Ascending aorta (tissue), 2 donors: Measurements from ENCODE around the gene FLNB. TPM values are rescaled to one million over a fixed set of nuclear protein-coding genes. Genes with fewer than 3 reads are reported as not detected.
"Not testable (repeated sequence)": the region's sequence is repeated elsewhere in the genome, so short reads cannot be mapped to it uniquely, and the experiment has no call there.

ENCODE experiments used
- DNase-seq, 2 donors: peaks; one replicate each; pipeline ENCODE4 v3.0.0-alpha.2; 2019; ENCODE audit warnings: low spot score in 2 of 2
- H3K27ac ChIP-seq, 2 donors: fragments of 200-600 bp; sonication (generic); one replicate each; pipeline ENCODE4 v1.5.1; 2016 to 2017; ENCODE audit warnings: mild to moderate bottlenecking in 1 of 2
- H3K27me3 ChIP-seq: fragments of 200-600 bp; sonication (generic); one replicate; pipeline ENCODE4 v1.5.1; 2017
- H3K36me3 ChIP-seq, 2 donors: fragments of 200-600 bp; sonication (generic); one replicate each; pipeline ENCODE4 v1.5.1; 2016
- H3K4me1 ChIP-seq, 2 donors: fragments of 200-600 bp; sonication (generic); one replicate each; pipeline ENCODE4 v1.5.1; 2016 to 2017; ENCODE audit warnings: mild to moderate bottlenecking in 1 of 2
- H3K4me3 ChIP-seq, 2 donors: fragments of 200-600 bp; sonication (generic); one replicate each; pipeline ENCODE4 v1.5.1; 2016 to 2017; ENCODE audit warnings: mild to moderate bottlenecking in 1 of 2
- H3K9me3 ChIP-seq, 2 donors: fragments of 200-600 bp; sonication (generic); one replicate each; pipeline ENCODE4 v1.5.1; 2016
- intact Hi-C: fragments of 100-400 bp; cut with DNase I; formaldehyde crosslinking; loops from one replicate; pipeline ENCODE4 v1.15.1; 2023
- total RNA-seq: library from RNA; depleted of rRNA; stranded (reverse); fragments of >200 nt; gene quantifications from one replicate; pipeline ENCODE4 v1.1.0, GENCODE V29; 2016
- TF ChIP-seq, protein P1 (sequence below), 3 experiments: fragments of 200-600 bp in 2 of 3; fragments of 450-650 bp in 1 of 3; sonication (generic) in 2 of 3; IDR thresholded peaks; one replicate each; pipeline ENCODE4 v1.5.1; 2016 to 2019; ENCODE audit warnings: antibody characterized with exemption in 3 of 3, mild to moderate bottlenecking in 1 of 3, moderate library complexity in 1 of 3

Gene FLNB
- total RNA-seq, 1 donor from 2014 or later: 144 TPM

DNA sequence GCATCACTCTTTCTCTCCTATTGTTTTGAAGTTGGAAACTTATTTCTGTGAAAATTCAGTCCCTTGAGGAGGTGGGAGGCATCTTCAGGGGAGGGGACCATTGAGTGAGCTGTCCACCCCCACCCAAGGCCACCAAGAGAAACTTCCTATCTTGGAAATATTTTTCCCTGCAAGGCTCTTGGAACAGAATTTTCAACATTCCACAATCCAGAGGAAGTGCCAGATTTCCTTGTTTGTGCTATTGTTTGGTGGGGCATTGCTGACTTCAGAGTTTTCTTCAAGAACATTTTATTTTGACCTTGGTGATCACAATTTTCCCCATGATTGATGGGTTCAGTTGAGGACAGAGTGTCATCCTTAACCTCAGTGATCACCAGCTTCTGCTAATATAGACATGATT, 190.6 kb downstream of the FLNB start:
- no peak overlapping the region for H3K4me3 ChIP-seq
- TF ChIP-seq, protein P1, sequence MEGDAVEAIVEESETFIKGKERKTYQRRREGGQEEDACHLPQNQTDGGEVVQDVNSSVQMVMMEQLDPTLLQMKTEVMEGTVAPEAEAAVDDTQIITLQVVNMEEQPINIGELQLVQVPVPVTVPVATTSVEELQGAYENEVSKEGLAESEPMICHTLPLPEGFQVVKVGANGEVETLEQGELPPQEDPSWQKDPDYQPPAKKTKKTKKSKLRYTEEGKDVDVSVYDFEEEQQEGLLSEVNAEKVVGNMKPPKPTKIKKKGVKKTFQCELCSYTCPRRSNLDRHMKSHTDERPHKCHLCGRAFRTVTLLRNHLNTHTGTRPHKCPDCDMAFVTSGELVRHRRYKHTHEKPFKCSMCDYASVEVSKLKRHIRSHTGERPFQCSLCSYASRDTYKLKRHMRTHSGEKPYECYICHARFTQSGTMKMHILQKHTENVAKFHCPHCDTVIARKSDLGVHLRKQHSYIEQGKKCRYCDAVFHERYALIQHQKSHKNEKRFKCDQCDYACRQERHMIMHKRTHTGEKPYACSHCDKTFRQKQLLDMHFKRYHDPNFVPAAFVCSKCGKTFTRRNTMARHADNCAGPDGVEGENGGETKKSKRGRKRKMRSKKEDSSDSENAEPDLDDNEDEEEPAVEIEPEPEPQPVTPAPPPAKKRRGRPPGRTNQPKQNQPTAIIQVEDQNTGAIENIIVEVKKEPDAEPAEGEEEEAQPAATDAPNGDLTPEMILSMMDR (IDR thresholded peaks at IDR 0.05): no peak
- intact Hi-C loops: no loop called here
- no peak overlapping the region for H3K27ac ChIP-seq
- H3K36me3 ChIP-seq: no peaks in the 10 kb centered on the region
- peaks cover 0 to 13% of the 10 kb centered on the region in 2 donors for H3K4me1 ChIP-seq
- no peak for DNase-seq
- no peaks in the 10 kb centered on the region for H3K27me3 ChIP-seq
- no peaks in the 10 kb centered on the region for H3K9me3 ChIP-seq

DNA sequence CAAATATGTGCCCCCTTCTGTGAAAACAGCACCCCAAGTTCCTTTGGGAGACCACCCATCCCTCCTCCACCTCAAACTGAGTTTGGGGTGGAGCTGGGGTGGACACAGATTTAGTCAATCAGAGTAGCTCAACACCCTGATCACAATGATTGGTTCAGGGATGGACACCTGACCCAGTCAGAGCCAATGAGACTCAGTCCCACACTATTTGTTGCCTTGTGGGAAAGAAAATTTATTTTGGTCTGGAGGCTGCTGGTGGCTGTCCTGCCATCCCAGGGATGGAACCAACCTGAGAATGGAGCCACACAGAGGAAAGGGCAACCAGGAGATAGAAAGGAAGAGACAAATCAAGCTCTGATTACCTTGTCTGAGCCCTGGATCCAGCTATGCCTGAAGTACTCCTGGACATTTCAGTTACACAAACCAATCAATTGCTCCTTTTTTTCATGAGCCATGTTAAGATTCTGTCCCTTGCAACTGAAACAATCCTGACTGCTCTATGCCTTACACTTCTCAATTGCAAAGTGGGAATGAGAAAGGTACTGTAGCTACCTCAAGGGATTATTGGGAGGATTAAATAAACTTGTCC, 192.0 kb downstream of the FLNB start:
- DNase-seq: no peak
- TF ChIP-seq, protein P1 (IDR thresholded peaks at IDR 0.05): no peak
- intact Hi-C loops: no loop called here
- Histone ChIP-seq H3K9me3 (no peaks in the 10 kb centered on the region), H3K27me3 (no peaks in the 10 kb centered on the region), H3K36me3 (no peaks in the 10 kb centered on the region), H3K27ac (no peak overlapping the region), H3K4me1 (peaks cover 0 to 13% of the 10 kb centered on the region in 2 donors), H3K4me3 (no peak overlapping the region)

- Histone ChIP-seq H3K4me1 (peaks cover 0 to 13% of the 10 kb centered on the region in 2 donors), H3K9me3 (no peaks in the 10 kb centered on the region), H3K4me3 (no peak overlapping the region), H3K27ac (no peak overlapping the region), H3K27me3 (no peaks in the 10 kb centered on the region), H3K36me3 (no peaks in the 10 kb centered on the region)
- TF ChIP-seq, protein P1 (IDR thresholded peaks at IDR 0.05): no peak
- intact Hi-C loops: no loop called here
- DNase-seq: no peak
Measured at GRCh38 chr3:58200846-58201355, 192.7 kb downstream of the FLNB start.

DNA sequence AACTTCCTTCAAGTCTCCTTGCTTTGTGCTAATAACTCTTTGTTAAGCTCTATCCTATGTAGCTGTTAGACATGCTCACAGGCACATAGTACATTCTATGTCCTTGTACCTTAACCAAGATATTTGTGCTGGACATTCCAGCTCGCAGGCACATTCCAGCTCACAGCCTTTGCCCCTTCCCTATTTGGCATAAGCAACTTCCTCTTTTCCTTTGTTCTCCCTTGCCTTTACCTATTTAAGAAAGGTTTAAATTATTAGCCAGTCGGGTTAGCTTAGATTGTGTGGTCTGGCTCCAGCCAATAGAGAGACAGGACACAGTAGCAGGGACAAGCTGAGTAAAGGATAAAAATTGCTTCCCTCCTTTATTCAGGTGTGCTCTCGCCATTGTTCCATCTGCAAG, 193.2 kb downstream of the FLNB start:
- H3K9me3 ChIP-seq, H3K36me3 ChIP-seq, intact Hi-C loops, H3K27me3 ChIP-seq, H3K4me3 ChIP-seq, H3K27ac ChIP-seq, DNase-seq: not testable (repeated sequence)
- peaks cover 0 to 13% of the 10 kb centered on the region in 2 donors for H3K4me1 ChIP-seq

DNA sequence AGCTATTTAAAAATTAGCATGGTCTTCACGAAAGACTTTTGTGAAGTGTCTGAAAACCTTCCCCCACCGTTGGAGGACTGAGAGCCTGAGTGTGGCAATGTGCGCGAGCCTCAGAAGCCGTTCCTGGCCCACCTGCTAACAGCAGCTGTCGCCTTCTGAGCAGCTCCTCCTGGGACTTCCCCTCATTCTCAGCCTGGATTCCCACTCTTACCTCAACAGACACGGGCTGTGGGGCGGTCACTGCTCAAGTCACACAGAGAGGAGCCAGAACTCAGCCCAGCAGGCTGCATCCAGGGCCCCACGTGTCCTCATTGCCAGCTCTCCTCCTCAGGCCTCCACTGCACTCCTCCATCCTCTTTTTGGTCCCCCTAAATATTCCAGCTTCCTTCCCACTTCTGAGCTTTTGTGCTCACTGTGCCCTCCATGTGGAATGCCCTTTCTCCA, 194.7 kb downstream of the FLNB start:
- Histone ChIP-seq H3K9me3 (no peaks in the 10 kb centered on the region), H3K4me3 (no peak overlapping the region), H3K36me3 (no peaks in the 10 kb centered on the region), H3K27ac (no peak overlapping the region), H3K27me3 (no peaks in the 10 kb centered on the region), H3K4me1 (peaks cover 0 to 12% of the 10 kb centered on the region in 2 donors)
- TF ChIP-seq, protein P1 (IDR thresholded peaks at IDR 0.05): no peak
- intact Hi-C loops: no loop called here
- DNase-seq: no peak

GRCh38 chr3:58203541-58203940, 195.3 kb downstream of the FLNB start:
- no peak overlapping the region for H3K27ac ChIP-seq
- no peaks in the 10 kb centered on the region for H3K9me3 ChIP-seq
- no peak for DNase-seq
- TF ChIP-seq, protein P1 (IDR thresholded peaks at IDR 0.05): no peak
- intact Hi-C loops: no loop called here
- no peak overlapping the region for H3K4me3 ChIP-seq
- H3K27me3 ChIP-seq: no peaks in the 10 kb centered on the region
- H3K36me3 ChIP-seq: no peaks in the 10 kb centered on the region
- H3K4me1 ChIP-seq: peaks cover 0 to 6% of the 10 kb centered on the region in 2 donors
